IPS-18c (cell line): ENCODE measurements around the gene GPRIN2.
"Not testable (repeated sequence)": the region's sequence is repeated elsewhere in the genome, so short reads cannot be mapped to it uniquely, and the experiment has no call there.

Experiments
- H3K4me3 ChIP-seq: 2 replicates; pipeline ENCODE4 v1.7.0; 2013; ENCODE audit warnings: low read depth, mild to moderate bottlenecking, low read length, moderate library complexity; ENCODE audit not compliant: insufficient read depth
- H3K9me3 ChIP-seq: one replicate; pipeline ENCODE4 v1.6.1; 2013; ENCODE audit warnings: mild to moderate bottlenecking, low read length, moderate library complexity; ENCODE audit not compliant: control insufficient read depth, insufficient read depth

Gene GPRIN2

GRCh38 chr10:46516660-46517416 is 39.6 kb downstream of the GPRIN2 start:
- H3K4me3 ChIP-seq, result no peak overlapping the region

GRCh38 chr10:46515793-46516192 is 40.7 kb downstream of the GPRIN2 start:
- Histone ChIP-seq H3K9me3 (no peaks in the 10 kb centered on the region), H3K4me3 (no peak overlapping the region)

More at GRCh38 chr10:46516660-46517416, 39.6 kb downstream of the GPRIN2 start:
- H3K9me3 ChIP-seq, result no peaks in the 10 kb centered on the region

GRCh38 chr10:46515366-46515765 is 41.1 kb downstream of the GPRIN2 start:
- H3K4me3 ChIP-seq, result no peak overlapping the region
- H3K9me3 ChIP-seq, result no peaks in the 10 kb centered on the region

- H3K9me3 ChIP-seq, result no peaks in the 10 kb centered on the region
- no peak overlapping the region for H3K4me3 ChIP-seq
Observed at GRCh38 chr10:46514899-46515298, 41.6 kb downstream of the GPRIN2 start.

GRCh38 chr10:46514431-46514861 is 42.0 kb downstream of the GPRIN2 start:
- H3K9me3 ChIP-seq, result no peaks in the 10 kb centered on the region
- no peak overlapping the region for H3K4me3 ChIP-seq

GRCh38 chr10:46513333-46513732 is 43.1 kb downstream of the GPRIN2 start:
- H3K9me3 ChIP-seq, H3K4me3 ChIP-seq: not testable (repeated sequence)

- H3K4me3 ChIP-seq, H3K9me3 ChIP-seq: not testable (repeated sequence)
Observed at GRCh38 chr10:46512725-46513124, 43.7 kb downstream of the GPRIN2 start.

- not testable (repeated sequence) for H3K9me3 ChIP-seq, H3K4me3 ChIP-seq
Observed at GRCh38 chr10:46512002-46512401, 44.5 kb downstream of the GPRIN2 start.
